ENCODE results near the gene CERS6.
"Not testable (repeated sequence)": the region's sequence is repeated elsewhere in the genome, so short reads cannot be mapped to it uniquely, and the experiment has no call there.

CERS6 gene

DNA sequence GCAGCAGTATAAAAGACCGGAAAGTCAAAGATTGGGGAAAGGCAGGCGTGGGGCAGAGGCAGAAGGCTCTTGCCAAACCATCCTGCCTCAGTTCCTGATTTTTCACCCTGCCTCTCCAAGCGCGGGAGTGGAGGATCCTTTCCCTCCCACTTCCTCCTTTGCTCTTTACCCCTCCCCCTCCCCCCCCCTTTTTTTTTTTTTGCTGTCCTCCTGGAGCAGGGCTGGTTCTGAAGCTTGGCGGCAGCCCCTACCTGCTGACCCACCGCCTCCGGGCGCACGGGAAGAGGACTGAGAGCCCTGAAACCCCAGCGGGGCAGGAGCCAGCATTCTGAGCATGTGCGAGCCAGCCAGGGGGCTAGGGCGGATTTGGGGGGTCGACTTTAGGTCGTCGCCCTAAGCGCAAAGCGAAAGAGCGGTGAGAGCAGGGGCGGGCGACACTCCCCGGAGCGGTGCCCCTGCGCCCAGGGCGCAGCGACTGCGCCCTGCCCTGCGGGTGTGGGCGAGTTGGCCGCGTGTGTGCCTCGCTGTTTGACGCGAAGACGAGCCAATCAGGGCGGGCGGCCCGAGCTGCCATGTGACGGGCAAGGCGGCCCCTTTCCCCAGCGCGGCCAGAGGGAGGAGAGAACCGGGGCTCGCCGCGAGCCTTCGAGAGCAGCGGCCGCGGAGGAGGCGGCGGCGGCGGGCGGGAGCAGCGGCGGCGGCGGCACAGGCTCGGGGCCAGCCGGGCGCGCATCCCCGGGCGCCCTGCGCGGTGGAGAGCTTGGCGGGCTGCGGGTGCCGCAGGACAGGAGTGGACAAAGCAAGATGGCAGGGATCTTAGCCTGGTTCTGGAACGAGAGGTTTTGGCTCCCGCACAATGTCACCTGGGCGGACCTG lies at the start of gene CERS6:
TSS of gene CERS6 (plus strand) at position 628 of the 876 bp plus-strand sequence. CDS start at position 805, 177 bp downstream.
- H3K36me3 ChIP-seq (ENCODE audit: control insufficient read depth, low read depth, low read length): no peaks in the 10 kb centered on the region
- no peaks in the 10 kb centered on the region for H3K9me3 ChIP-seq (ENCODE audit: control insufficient read depth, low read depth, low read length)
- H3K4me1 ChIP-seq (ENCODE audit: control insufficient read depth, low read depth, low read length): peaks cover 12% of the 10 kb centered on the region
- peak within 1 kb of the TSS; percentile 96 for H3K4me3 ChIP-seq (ENCODE audit: low read length)
- peak within 1 kb of the TSS; percentile 80 for H3K9ac ChIP-seq (ENCODE audit: low read length)
- no peak within 1 kb of the TSS for H3K27ac ChIP-seq (ENCODE audit: low read length)
- H3K27me3 ChIP-seq (ENCODE audit: control insufficient read depth, insufficient read depth, low read length): peaks cover 22% of the 10 kb centered on the region

- not testable (repeated sequence) for H3K4me1 ChIP-seq (ENCODE audit: control insufficient read depth, low read depth, low read length); H3K27ac ChIP-seq (ENCODE audit: low read length); H3K36me3 ChIP-seq (ENCODE audit: control insufficient read depth, low read depth, low read length); H3K9me3 ChIP-seq (ENCODE audit: control insufficient read depth, low read depth, low read length); H3K27me3 ChIP-seq (ENCODE audit: control insufficient read depth, insufficient read depth, low read length); H3K9ac ChIP-seq (ENCODE audit: low read length); H3K4me3 ChIP-seq (ENCODE audit: low read length)
These were observed 43.8 kb upstream of the CERS6 start for GRCh38 chr2:168412301-168412700.

DNA sequence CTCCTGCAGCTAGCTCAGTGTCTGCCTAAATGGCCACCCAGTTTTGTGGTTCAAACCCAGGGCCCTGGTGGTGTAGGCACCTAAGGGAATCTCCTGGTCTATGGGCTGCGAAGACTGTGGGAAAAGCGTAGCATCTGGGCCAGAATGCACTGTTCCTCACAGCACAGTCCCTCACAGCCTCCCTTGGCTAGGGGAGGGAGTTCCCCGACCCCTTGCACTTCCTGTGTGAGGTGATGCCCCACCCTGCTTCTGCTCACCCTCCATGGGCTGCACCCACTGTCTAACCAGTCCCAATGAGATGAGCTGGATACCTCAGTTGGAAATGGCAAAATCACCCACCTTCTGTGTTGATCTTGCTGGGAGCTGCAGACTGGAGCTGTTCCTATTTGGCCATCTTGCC lies 43.0 kb upstream of the CERS6 start:
- not testable (repeated sequence) for H3K9me3 ChIP-seq (ENCODE audit: control insufficient read depth, low read depth, low read length); H3K9ac ChIP-seq (ENCODE audit: low read length); H3K27me3 ChIP-seq (ENCODE audit: control insufficient read depth, insufficient read depth, low read length); H3K27ac ChIP-seq (ENCODE audit: low read length); H3K4me3 ChIP-seq (ENCODE audit: low read length); H3K4me1 ChIP-seq (ENCODE audit: control insufficient read depth, low read depth, low read length); H3K36me3 ChIP-seq (ENCODE audit: control insufficient read depth, low read depth, low read length)

GRCh38 chr2:168416555-168416954 lies 39.5 kb upstream of the CERS6 start:
- no peaks in the 10 kb centered on the region for H3K4me1 ChIP-seq (ENCODE audit: control insufficient read depth, low read depth, low read length)
- H3K9ac ChIP-seq (ENCODE audit: low read length): no peak overlapping the region
- no peak overlapping the region for H3K27ac ChIP-seq (ENCODE audit: low read length)
- peaks cover 6% of the 10 kb centered on the region for H3K9me3 ChIP-seq (ENCODE audit: control insufficient read depth, low read depth, low read length)
- no peaks in the 10 kb centered on the region for H3K27me3 ChIP-seq (ENCODE audit: control insufficient read depth, insufficient read depth, low read length)
- no peaks in the 10 kb centered on the region for H3K36me3 ChIP-seq (ENCODE audit: control insufficient read depth, low read depth, low read length)
- H3K4me3 ChIP-seq (ENCODE audit: low read length): no peak overlapping the region

- Histone ChIP-seq H3K9ac (ENCODE audit: low read length) (no peak overlapping the region), H3K4me3 (ENCODE audit: low read length) (no peak overlapping the region), H3K27me3 (ENCODE audit: control insufficient read depth, insufficient read depth, low read length) (no peaks in the 10 kb centered on the region), H3K9me3 (ENCODE audit: control insufficient read depth, low read depth, low read length) (no peaks in the 10 kb centered on the region), H3K4me1 (ENCODE audit: control insufficient read depth, low read depth, low read length) (peaks cover 12% of the 10 kb centered on the region), H3K36me3 (ENCODE audit: control insufficient read depth, low read depth, low read length) (no peaks in the 10 kb centered on the region), H3K27ac (ENCODE audit: low read length) (no peak overlapping the region)
These were observed 33.5 kb upstream of the CERS6 start for GRCh38 chr2:168422584-168422983.

DNA sequence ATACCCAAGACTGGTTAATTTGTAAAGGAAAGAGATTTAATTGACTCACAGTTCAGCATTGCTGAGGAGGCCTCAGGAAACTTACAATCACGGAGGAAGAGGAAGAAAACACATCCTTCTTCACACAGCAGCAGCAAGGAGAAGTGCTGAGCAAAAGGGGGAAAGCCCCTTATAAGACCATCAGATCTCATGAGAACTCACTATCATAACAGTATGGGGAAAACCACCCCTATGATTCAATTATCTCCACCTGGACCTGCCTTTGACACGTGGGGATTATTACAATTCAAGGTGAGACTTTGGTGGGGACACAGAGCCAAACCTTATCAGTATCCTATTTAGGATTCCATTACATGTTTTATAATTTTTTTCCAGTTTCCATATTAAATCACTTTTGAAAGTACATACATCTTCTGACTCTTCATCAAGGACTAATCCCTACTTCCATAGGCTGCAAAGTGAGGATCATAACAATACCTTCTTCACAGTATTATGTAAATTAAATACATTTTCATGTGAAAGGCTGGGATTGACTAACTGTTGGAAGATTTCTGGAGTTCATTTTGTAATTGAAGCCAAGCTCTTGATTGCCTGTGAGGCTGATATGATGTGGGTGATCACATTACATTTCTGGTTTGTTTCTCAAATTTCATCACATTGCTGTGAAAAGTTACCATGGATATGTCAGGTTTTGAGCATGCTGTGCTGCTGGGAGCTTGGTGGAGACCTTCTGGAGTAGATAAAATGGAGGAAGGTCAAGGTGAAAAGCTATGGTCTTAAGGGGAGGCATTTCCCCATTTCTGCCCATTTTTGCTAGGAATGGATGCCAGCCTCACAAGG lies 31.7 kb upstream of the CERS6 start:
- H3K36me3 ChIP-seq (ENCODE audit: control insufficient read depth, low read depth, low read length): no peaks in the 10 kb centered on the region
- H3K27ac ChIP-seq (ENCODE audit: low read length): no peak overlapping the region
- H3K9ac ChIP-seq (ENCODE audit: low read length): no peak overlapping the region
- H3K27me3 ChIP-seq (ENCODE audit: control insufficient read depth, insufficient read depth, low read length): no peaks in the 10 kb centered on the region
- peaks cover 12% of the 10 kb centered on the region for H3K4me1 ChIP-seq (ENCODE audit: control insufficient read depth, low read depth, low read length)
- no peak overlapping the region for H3K4me3 ChIP-seq (ENCODE audit: low read length)
- H3K9me3 ChIP-seq (ENCODE audit: control insufficient read depth, low read depth, low read length): no peaks in the 10 kb centered on the region

- no peak overlapping the region for H3K9ac ChIP-seq (ENCODE audit: low read length)
- no peaks in the 10 kb centered on the region for H3K9me3 ChIP-seq (ENCODE audit: control insufficient read depth, low read depth, low read length)
- peaks cover 12% of the 10 kb centered on the region for H3K4me1 ChIP-seq (ENCODE audit: control insufficient read depth, low read depth, low read length)
- H3K4me3 ChIP-seq (ENCODE audit: low read length): no peak overlapping the region
- H3K36me3 ChIP-seq (ENCODE audit: control insufficient read depth, low read depth, low read length): no peaks in the 10 kb centered on the region
- H3K27ac ChIP-seq (ENCODE audit: low read length): no peak overlapping the region
- no peaks in the 10 kb centered on the region for H3K27me3 ChIP-seq (ENCODE audit: control insufficient read depth, insufficient read depth, low read length)
These were observed 31.1 kb upstream of the CERS6 start for GRCh38 chr2:168424971-168425370.

GRCh38 chr2:168426861-168427260 lies 29.2 kb upstream of the CERS6 start:
- Histone ChIP-seq H3K27ac (ENCODE audit: low read length) (no peak overlapping the region), H3K9ac (ENCODE audit: low read length) (no peak overlapping the region), H3K4me3 (ENCODE audit: low read length) (no peak overlapping the region), H3K27me3 (ENCODE audit: control insufficient read depth, insufficient read depth, low read length) (no peaks in the 10 kb centered on the region), H3K4me1 (ENCODE audit: control insufficient read depth, low read depth, low read length) (peaks cover 20% of the 10 kb centered on the region), H3K9me3 (ENCODE audit: control insufficient read depth, low read depth, low read length) (no peaks in the 10 kb centered on the region), H3K36me3 (ENCODE audit: control insufficient read depth, low read depth, low read length) (no peaks in the 10 kb centered on the region)

DNA sequence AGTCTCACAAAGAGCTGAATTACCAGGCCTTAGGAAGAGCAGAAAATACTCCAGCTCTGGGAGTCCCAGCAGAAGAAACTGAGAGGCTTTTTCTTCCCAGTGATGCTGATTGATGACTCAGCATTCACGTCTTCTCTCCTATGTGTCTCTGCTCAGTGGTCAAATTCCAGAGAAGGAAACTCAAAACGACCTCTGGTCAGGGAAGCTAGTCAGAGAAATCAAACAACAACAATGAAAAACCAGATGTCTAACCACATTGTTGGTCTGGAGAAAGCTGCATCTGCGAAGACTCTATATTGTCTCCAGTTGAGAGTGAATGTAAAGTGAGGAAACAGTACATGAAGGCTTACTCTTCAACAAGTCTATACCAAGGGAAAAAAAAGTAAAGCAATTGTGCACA lies 28.6 kb upstream of the CERS6 start:
- Histone ChIP-seq H3K9ac (ENCODE audit: low read length) (no peak overlapping the region), H3K27me3 (ENCODE audit: control insufficient read depth, insufficient read depth, low read length) (no peaks in the 10 kb centered on the region), H3K4me1 (ENCODE audit: control insufficient read depth, low read depth, low read length) (peaks cover 21% of the 10 kb centered on the region), H3K36me3 (ENCODE audit: control insufficient read depth, low read depth, low read length) (no peaks in the 10 kb centered on the region), H3K4me3 (ENCODE audit: low read length) (no peak overlapping the region), H3K27ac (ENCODE audit: low read length) (no peak overlapping the region), H3K9me3 (ENCODE audit: control insufficient read depth, low read depth, low read length) (no peaks in the 10 kb centered on the region)

GRCh38 chr2:168428431-168428830 lies 27.6 kb upstream of the CERS6 start:
- Histone ChIP-seq H3K9me3 (ENCODE audit: control insufficient read depth, low read depth, low read length) (no peaks in the 10 kb centered on the region), H3K27me3 (ENCODE audit: control insufficient read depth, insufficient read depth, low read length) (no peaks in the 10 kb centered on the region), H3K9ac (ENCODE audit: low read length) (no peak overlapping the region), H3K4me3 (ENCODE audit: low read length) (no peak overlapping the region), H3K4me1 (ENCODE audit: control insufficient read depth, low read depth, low read length) (peaks cover 21% of the 10 kb centered on the region), H3K27ac (ENCODE audit: low read length) (no peak overlapping the region), H3K36me3 (ENCODE audit: control insufficient read depth, low read depth, low read length) (no peaks in the 10 kb centered on the region)

GRCh38 chr2:168429988-168430387 lies 26.1 kb upstream of the CERS6 start:
- Histone ChIP-seq H3K9ac (ENCODE audit: low read length) (no peak overlapping the region), H3K36me3 (ENCODE audit: control insufficient read depth, low read depth, low read length) (no peaks in the 10 kb centered on the region), H3K27ac (ENCODE audit: low read length) (no peak overlapping the region)

More at GRCh38 chr2:168429988-168430387, 26.1 kb upstream of the CERS6 start:
- no peaks in the 10 kb centered on the region for H3K27me3 ChIP-seq (ENCODE audit: control insufficient read depth, insufficient read depth, low read length)
- peaks cover 10% of the 10 kb centered on the region for H3K4me1 ChIP-seq (ENCODE audit: control insufficient read depth, low read depth, low read length)
- H3K4me3 ChIP-seq (ENCODE audit: low read length): no peak overlapping the region
- H3K9me3 ChIP-seq (ENCODE audit: control insufficient read depth, low read depth, low read length): no peaks in the 10 kb centered on the region

Measured in iPS-18a (cell line).